CD1c-positive myeloid dendritic cell (primary cell): ENCODE data around the gene ECHS1.
A peak's percentile ranks its signal among the peaks of the same experiment; 100 is the strongest.
"Not testable (repeated sequence)": the region's sequence is repeated elsewhere in the genome, so short reads cannot be mapped to it uniquely, and the experiment has no call there.

Experiments used
- DNase-seq: peaks from one replicate; pipeline ENCODE4 v3.0.0-alpha.2; 2016; ENCODE audit errors: extremely low spot score

ECHS1 gene

DNA sequence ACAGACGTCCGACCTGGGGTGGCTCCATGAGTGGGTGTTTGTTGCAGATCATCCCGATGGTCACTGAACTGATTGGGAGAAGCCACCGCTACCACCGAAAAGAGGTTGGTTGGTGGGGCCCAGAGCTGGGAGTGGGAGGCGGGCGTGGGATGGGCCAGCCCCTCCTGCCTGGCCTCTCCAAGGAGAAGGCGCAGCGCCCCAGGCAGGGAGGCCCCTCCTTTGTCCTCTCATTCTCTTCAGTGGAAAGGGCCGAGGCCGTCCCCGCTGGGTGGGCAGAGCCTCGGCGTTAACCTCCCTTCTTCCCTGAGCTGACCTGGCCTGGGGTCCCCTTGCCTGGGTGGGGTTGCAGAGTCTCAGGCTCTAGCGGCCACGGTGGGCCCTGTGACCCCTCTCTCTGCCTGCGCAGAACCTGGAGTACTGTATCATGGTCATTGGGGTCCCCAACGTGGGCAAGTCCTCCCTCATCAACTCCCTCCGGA, 26.0 kb upstream of the ECHS1 start:
- DNase-seq, result no peak

DNA sequence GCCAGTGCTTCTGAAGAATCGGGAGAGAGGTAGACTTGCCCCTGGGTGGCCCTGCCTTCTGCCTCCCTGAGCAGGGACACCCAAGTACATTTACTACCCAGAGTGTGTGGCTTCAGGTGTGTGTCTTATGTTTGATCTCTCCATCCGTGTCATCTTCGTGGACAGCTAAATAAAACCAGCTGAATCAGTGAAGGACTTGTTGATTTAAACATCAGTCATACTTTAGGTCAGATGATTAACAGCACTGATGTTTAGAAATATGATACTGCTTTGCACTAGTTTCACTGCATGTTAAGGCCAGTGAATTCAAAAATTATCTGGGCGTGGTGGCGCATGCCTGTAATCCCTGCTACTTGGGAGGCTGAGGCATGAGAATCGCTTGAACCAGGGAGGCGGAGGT, 24.8 kb upstream of the ECHS1 start:
- DNase-seq, result no peak

DNA sequence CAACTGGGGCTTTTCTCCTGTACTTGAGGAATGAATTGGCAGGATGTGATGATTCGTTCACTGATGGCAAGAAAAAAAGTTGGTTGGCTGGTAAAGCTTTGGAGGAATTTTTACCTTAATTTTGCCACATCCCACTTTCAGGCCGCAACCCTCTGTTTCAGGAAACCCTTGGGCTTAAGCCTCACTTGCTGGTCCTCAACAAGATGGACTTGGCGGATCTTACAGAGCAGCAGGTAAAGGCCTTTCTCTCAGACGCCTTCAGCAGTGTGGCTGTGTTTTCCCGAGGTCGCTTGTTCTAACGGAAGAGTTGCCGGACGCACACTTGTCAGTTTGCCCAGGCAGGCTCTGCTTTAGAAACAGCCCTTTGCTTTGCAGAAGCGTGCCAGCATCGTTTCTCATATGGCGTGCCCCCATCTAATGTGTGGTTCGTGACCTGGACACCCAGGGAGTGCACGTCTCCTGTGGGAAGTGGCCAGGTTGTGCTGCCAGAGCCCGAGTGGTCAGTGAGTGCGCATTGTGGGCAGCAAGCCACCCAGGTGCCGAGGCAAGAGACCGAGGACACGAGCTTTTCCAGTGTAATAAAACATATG, 23.0 kb upstream of the ECHS1 start:
- no peak for DNase-seq

DNA sequence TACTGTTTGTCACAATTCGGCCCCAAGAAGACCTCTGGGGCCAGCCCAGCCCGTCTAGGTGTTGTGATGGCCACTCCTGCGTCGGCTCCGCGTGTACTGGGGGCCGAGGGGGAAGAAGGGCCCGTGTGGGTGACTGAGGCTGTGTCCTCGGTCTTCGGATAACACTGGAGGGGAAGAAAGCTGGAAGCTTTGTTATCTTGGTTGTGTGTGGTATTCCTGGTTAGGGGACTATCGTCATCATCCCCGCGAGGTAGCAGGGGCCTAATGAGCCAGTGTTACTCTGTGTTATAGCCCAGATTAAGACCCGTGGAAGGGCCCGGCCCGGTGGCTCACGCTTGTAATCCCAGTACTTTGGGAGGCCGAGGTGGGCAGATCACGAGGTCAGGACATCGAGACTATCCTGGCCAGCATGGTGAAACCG, 21.7 kb upstream of the ECHS1 start:
- DNase-seq, result peak; percentile 20

DNA sequence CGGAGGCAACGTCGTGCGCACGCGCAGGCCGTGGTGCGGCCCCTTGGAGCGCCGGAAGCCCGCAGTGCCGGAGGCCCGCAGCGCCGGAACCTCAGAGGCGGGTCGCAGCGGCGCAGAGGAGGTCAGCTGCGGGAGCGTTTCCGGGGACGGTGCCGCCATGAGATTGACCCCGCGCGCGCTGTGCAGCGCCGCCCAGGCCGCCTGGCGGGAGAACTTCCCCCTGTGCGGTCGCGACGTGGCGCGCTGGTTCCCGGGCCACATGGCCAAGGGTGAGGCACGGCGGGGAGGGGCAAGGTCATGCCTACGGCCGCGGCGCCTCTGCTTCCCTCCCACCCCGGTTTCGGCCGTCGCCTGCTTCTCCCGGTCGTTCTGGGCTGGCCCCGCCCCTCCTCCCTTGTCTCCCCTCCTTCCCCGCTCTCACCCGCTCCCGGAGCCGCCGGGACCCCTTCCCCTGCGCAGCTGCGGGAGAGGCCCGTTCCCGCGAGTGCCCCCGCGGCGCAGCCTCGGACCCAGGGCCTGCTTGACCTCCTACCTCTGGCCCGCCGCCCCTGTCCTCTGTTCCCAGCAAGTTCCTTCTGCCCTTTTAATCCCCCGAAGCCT, 21.0 kb upstream of the ECHS1 start, which contains the start of gene MTG1:
MTG1 (plus strand) TSS at position 94 of the 600 bp plus-strand sequence; CDS start at position 158, 64 bp downstream.
- peak; percentile 97 for DNase-seq

DNA sequence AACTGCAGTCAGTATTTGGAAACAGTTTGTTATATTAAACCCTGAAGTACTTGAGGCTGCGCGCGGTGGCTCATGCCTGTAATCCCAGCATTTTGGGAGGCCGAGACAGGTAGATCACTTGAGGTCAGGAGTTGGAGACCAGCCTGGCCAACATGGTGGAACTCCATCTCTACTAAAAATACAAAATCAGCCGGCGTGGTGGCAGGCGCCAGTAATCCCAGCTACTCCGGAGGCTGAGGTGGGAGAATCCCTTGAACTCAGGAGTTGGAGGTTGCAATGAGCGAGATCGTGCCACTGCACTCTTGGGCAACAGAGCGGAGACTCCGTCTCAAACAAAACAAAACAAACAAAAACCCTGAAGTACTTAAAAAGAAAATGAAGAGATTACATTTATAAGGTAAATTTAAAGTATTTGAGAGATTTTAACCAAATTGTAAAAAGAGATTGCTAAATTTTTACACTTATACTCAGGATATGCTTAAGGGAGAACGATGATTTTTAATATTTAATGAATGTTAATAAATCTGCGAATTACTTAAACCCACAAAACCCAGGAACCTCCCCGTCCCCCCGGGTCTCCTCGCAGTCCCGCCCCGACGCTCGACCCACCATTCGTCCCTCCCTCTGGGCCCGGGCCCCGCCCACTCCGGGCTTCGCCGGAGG, 20.4 kb upstream of the ECHS1 start:
- no peak for DNase-seq

DNA sequence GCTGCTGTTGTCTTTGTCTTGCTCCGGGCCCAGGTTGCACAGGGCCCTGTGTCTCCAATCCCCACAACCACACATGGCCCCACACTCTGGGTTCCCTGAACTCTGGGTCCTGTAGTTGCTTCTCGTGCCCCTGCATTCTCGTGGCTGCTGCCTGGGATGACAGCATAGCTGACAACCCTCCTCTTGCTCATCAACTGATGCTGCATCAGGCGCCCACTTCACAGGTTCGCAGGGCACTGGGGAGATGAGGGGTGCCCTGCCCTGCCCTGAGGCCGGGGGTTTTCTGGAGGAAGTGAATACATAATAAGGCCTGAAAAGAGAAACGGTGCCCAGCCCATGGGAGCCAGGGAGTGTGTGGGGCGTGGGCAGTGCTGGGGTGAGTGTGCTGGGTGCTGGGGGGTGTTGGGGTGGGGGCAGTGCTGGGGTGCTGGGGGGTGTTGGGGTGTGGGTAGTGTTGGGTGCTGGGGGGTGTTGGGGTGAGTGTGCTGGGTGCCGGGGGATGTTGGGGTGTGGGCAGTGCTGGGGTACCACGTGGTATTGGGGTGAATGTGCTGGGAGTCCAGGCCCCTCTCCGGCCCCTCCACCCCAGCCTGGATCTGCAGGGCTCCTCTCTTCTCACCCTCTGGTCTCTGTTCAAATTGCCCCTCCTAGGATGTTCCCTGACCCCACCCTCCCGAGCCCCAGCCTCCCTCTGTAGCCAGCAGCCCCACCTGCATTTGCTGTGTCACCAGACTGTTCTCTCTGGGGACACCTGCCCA, 18.8 kb upstream of the ECHS1 start:
- DNase-seq, result no peak

DNA sequence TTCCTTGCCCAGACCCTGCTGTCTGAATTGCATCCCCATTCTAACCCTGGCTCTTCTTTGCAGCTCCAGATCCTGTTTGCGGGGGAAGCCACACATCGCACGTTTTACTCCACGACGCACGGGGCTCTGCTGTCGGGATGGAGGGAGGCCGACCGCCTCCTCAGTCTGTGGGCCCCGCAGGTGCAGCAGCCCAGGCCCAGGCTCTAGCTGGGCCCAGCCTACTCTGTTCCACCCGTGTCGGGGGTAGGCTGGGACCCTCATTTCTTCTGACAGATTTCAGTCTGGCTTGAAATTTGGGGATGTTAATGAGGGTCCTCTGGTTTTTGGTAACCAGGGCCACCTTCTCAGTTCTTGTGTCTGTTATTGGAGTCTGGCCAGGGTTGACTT, 18.1 kb upstream of the ECHS1 start:
- no peak for DNase-seq

DNA sequence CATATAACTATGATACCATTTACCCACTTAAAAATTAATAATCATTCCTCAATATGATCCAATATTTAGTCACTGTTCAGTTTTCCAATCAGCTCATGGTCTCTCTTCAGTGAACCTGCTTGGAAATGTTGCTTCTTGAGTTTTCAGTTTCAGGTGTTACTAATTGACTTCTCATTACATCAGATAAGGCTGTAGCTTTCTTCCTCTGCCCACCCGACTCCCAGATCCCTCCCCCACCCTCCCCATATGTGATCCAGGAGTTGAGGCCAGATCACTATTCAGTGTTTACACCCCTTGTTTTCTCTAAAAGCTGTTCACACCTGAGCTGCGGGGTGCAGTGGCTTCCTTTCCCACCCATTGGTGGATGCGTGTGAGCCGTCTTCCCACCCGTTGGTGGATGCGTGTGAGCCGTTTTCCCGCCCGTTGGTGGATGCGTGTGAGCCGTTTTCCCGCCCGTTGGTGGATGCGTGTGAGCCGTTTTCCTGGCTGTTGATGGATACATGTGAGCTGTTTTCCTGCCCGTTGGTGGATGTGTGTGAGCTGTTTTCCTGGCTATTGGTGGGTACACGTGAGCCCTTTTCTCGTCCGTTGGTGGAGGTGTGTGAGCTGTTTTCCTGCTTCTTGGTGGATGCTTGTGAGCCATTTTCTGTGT, 17.6 kb upstream of the ECHS1 start:
- DNase-seq, result no peak

DNA sequence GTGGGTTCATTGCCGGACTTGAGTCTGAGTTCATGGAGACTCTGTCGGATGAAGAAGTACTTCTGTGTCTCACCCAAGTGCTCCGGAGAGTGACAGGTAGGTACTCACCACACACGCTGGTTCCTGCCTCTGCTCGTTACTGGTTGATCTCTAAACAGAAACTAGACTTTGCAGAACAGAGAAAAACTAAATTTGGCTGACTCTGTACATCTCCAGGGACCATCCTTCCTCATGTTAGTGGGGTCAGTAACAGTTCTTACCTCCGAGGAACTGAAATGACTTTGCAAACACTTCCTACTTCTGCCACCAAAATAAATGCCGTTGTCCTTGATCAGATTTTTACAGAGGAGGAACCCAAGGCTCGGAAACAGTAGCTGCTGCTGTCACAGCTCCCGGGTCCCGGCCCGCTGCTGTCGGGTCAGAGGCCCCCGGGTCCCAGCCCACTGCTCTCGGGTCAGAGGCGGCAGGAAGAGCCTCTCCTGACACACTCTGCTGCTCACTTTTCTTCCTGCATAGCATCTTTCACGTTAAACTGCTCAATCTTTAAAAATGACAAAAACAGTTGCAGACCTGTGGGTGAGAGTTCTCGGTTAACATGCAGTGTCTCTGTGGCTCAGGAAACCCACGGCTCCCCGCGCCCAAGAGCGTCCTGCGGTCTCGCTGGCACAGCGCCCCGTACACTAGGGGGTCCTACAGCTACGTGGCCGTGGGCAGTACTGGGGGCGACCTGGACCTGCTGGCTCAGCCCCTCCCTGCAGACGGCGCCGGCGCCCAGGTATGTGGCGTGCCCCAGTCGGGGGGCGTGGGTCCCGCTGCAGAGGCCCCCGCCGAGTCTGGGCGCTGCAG, 16.0 kb upstream of the ECHS1 start:
- peak; percentile 84 for DNase-seq

DNA sequence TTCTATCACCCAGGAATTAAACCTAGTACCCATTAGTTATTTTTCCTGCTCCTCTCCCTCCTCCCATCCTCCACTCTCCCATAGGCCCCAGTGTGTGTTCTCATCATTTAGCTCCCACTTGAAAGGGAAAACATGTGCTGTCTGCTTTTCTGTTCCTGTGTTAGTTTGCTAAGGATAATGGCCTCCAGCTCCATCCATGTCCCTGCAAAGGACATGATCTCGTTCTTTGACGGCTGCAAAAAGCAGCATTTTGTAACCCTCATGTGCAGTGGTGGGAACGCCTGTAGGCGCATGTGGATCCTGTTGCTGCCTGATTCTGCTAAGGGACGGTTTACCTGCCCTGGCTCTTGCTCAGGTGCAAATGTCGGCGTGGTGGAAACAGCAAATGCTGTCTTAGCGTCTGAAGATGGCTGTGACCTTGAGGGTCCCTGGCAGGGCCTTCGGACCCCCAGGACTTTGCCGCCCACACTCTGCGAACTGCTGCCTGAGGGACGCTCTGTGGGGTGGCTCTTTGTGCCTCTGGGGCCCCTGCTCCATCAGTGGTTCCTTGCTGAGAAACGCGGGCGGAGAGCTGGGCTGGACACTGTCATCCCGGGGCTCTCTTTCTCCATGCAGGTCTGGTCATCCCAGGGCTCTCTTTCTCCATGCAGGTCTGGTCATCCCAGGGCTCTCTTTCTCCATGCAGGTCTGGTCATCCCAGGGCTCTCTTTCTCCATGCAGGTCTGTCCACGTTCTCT, 15.2 kb upstream of the ECHS1 start:
- no peak for DNase-seq

DNA sequence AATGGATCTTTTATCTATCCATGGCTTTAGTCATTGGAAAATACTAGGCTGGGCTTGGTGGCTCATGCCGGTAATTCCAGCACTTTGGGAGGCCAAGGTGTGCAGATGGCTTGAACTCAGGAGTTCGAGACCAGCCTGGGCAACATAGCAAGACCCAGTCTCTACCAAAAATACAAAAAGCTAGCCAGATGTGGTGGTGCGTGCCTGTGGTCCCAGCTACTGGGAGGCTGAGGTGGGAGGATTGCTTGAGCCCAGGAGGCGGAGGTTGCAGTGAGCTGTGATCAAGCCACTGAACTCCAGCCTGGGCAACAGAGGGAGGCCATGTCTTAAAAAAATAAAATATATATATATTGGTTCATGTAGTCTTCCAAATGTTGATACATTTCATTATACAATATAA, 13.8 kb upstream of the ECHS1 start:
- not testable (repeated sequence) for DNase-seq

DNA sequence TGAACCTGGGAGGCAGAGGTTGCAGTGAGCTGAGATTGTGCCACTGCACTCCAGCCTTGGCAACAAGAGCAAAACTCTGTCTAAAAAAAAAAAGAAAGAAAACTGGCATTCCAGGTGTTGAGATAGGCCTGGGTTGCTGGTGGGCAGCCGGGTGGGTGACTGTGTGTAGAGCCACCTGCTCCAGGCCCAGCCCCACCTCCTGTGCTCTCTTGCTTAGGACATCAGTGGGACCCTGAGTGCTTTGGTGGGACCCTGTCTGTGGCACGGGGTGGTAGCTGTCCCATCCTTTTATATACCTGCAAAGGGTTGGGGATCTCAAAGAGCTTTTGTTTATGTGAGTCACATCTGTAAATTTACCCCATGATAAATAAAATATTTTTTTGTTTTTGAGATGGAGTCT, 12.1 kb upstream of the ECHS1 start:
- no peak for DNase-seq

DNA sequence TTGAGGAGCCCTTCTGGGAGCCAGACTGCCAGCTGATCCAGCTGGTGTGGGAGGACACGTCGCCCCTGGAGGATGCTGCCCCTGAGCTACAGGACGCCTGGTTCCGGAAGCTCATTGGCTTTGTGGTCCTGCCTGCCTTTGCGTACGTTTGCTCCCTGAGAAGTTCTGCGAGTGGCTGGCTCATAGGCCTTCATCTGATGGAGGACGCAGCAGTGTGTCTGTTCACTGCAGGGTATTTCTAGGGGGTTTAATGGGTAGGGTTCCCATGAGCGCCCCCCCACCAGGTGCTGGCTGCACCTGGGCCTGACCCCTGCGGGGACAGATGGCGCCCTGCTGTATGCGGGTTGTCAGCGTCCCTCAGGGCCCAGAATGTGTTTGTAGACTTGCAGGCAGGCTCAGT, 10.9 kb upstream of the ECHS1 start:
- DNase-seq, result no peak

DNA sequence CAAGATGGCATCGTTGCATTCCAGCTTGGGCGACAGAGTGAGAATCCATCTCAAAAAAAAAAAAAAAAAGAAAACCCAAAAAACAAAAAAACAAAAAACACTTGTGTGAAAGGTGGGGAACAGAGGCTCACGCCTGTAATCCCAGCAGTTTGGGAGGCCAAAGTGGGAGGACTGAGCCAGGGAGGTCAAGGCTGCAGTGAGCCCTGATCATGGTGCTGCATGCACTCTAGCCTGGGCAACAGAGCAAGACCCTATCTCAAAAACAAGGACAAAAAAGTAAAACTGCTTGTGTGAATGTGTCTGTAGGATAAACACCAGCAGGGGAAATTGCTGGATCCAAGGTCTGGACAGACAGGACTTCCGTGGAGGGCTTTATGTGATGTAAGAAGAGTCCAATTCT, 10.4 kb upstream of the ECHS1 start:
- DNase-seq, result no peak

DNA sequence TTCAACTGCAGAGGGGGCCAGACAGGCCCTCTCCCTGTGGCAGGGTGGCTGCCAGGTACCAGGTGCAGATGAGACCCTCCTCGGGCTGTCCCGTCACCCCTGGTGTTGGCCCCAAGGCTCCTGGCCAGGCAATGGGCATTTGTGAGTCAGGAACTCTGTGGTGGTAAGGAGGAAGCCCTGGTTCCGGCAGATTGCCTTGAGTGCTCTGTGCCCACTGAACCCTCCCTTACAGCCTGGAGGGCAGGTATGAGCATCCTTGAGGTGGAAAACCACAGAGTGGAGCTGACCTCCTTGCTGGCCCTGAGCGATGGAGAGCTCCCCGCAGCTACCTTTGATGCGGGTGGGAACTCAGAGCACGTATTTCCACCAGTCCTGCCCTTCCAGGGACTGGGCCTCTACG, 7.9 kb upstream of the ECHS1 start:
- peak; percentile 10 for DNase-seq

DNA sequence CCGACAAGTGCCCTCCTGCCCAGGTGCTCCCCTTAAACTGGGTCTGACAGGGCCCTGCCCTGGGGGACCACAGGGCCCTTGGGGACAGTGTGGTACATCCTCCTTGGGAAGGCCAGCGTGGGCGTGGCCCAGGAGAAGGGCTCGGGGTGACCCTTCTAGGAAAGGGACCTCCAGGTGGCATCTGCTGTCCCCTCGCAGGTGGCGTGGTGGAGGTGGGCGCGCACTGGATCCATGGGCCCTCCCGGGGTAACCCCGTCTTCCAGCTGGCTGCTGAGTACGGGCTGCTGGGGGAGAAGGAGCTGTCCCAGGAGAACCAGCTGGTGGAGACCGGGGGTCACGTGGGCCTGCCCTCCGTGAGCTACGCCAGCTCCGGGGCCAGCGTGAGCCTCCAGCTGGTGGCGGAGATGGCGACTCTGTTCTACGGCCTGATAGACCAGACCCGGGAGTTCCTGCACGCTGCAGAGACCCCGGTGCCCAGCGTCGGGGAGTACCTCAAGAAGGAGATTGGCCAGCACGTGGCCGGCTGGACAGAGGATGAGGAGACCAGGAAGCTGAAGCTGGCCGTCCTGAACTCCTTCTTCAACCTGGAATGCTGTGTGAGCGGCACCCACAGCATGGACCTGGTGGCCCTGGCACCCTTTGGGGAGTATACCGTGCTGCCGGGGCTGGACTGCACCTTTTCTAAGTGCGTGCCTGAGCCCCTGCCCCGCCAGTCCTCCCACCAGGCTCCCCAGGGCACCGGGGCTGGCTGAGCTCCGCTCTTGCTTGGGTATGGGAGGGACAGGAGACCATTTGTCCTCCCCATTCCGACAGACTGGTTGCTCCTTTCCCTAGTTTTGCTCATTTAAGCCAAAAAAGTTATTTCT, 6.9 kb upstream of the ECHS1 start:
- no peak for DNase-seq

DNA sequence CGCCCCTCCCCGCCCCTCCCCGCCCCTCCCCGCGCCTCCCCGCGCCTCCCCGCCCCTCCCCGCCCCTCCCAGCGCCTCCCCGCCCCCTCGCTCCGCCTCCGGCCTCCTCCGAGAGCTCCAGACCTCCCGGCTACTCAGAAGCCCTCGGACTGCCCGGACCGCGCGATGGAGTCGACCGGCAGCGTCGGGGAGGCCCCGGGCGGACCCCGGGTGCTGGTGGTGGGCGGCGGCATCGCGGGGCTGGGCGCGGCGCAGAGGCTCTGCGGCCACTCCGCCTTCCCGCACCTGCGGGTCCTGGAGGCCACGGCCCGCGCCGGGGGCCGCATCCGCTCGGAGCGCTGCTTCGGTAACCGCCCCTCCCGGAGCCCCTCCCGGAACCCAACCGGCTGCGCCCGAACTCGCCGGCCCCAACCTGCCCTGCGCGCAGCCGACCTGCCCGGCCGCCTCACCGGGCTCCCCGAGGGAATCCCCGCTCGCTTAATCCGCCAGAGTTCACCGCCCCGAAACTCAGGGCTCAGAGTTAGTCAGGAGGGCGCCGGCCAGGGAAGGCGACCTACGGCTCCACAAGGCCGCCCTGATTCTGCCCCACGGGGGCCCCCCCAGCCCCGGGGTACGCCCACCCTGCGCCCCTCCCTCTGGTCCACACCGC, 6.1 kb upstream of the ECHS1 start, which contains the start of gene PAOX:
PAOX (plus strand) TSS at position 111 of the 649 bp plus-strand sequence; CDS start at position 166, 55 bp downstream.
- peak; percentile 74 for DNase-seq
